T-helper 22 cell (primary cell): ENCODE results near the gene DOCK6.

Source experiments
- DNase-seq: peaks from one replicate; pipeline ENCODE4 v3.0.0-alpha.2; 2020; ENCODE audit warnings: low read depth

Gene DOCK6

DNA sequence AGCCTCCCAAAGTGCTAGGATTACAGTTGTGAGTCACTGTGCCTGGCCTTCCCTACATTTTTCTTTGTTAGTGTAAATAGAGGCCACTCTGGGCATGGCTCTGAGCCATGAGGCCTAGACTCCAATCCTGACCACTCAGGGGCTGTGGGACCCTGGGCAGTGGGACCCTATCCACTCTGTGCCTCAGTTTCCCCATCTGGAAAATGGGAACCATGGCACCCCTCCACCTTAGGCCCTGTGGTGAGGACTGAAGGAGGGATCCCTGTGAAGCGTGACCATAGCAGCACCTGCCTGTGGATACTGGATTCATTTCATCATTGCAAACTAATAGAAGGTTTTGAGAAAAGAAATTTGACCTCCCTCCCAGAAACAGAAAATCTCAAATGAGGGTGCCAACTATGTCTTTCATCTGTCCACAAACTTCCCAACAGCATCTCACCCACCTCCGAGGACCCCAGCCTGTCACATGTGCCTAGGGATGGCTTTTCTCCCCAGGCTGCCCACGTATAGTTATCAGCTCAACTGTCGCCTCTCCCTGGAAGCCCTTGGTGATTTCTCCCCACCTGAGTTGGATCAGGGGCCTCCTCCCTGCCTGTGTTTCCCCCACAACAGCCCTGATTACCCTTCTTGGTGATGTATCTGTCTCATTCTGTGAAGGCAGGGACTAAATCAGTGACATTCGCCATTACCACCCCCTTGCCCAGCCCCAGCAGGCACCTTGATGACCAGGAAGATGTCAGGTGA is 17.3 kb downstream of the DOCK6 start:
- no peak for DNase-seq

DNA sequence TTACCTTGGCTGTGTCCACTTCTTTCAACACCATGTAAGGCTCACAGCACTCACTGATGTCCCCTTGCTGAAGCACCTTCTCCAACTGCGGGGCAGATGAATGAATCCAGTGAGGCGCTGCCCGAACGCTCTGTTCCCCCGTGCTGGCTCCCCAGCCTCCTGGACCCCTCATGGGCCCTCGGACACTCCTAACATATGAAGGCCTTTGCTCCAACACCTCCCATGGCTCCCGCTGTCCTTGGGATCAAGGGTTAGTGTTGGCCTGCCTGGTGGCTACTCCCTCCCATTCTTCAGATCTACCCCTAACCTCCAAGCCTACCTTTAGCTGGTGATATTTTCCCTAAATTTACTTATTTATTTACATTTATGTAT is 18.5 kb downstream of the DOCK6 start:
- no peak for DNase-seq

DNA sequence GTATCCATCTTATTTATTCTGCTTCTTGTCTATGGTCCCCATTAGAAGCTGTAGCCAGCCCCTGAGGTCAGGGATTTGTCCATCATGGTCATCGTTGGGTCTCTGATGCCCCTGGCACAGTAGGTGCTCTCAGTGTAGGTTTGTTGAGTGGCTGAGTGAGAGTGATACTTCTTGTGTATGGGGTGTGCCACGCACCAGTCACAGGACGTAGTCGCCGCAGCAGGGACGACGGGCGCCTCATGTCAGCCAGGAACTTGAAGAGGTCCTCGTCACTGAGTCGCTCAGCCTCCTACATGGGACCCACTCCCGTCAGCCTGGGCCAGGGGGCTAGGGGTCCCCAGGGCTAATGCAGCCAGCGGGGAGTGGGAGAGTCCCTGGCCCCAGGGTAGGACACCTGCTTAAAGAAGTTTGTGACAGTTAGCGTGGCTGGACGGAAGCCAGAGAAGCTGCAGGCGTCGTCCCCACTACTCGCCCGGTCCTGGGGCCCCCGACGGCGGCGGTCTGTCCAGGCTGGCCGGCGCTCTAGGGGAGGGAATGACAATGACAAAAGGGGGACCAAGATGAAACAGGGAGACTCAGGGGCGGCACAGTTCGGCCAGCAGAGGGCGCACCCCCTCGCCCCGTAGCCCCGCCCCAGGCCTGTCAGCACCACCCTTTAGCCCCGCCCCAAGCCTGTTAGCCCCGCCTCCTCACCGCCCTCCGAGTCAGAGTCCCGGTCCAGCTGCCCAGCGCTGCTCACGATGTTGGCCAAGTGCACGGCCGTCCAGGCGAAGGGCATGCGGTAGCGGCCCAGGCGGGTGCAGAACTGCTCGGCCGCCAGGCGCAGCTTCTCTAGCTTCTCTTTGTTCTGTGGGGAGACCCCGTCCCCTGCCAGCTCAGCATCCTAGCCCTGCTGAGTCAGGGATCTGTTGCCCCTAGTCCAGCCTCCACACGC is 19.2 kb downstream of the DOCK6 start:
- peak; percentile 62 for DNase-seq

DNA sequence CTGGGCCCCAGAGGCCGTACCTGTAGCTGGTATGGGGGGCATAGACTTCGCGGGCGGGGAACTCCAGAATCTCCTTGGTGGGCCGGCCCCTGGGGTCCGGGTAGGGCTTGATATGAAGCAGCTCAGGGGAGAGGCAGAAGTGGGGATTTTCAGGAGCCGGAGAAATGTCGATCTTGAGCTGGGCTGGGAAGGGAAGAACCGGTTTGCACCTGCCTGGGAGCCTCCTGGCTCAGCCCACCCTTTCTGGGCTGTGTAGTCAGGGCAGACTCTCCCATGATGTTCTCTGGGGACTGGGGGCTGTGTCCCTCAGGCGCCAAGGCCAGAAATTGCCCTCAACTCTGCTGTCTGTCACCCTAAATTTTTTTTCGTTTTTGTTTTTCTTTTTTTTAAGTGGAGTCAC is 20.3 kb downstream of the DOCK6 start:
- no peak for DNase-seq

DNA sequence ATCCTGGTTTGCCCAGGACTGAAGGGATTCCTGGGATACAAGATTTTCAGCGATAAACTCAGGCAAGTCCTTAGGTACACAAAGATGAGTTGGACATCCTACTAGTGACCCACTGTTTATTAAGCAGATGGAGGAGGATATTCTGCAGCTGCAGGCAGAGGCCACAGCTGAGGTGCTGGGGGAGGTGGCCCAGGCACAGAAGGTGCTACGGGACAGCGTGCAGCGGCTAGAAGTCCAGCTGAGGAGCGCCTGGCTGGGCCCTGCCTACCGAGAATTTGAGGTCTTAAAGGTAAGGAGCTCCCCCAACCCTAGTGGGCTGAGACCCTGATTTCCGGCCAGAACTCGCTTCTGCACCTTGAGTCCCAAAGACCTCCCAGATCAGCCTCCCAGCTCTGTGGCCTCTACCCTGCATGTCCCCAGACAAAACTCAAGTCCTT is 22.3 kb downstream of the DOCK6 start:
- DNase-seq: no peak

DNA sequence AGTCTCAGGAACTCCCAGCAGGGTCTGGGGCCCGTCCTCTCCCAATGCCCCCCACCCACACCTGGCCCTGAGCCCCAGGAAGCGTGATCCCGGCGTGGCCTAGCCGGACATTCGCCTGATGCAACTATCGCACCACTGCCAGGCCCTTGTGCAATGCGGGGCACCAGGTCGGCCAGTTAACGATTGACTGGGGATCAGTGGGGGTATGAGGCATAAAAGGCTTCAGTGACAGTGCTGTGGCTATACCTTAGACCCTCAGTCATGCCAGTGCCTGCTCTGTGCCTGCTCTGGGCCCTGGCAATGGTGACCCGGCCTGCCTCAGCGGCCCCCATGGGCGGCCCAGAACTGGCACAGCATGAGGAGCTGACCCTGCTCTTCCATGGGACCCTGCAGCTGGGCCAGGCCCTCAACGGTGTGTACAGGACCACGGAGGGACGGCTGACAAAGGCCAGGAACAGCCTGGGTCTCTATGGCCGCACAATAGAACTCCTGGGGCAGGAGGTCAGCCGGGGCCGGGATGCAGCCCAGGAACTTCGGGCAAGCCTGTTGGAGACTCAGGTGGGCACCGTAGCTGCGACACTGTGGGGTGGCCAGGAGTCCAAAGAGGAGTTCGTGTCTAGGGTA is 22.8 kb downstream of the DOCK6 start, which contains the start of gene ANGPTL8:
TSS of gene ANGPTL8 (plus strand) at position 243 of the 624 bp plus-strand sequence. CDS start at position 262, 19 bp downstream.
- no peak for DNase-seq

DNA sequence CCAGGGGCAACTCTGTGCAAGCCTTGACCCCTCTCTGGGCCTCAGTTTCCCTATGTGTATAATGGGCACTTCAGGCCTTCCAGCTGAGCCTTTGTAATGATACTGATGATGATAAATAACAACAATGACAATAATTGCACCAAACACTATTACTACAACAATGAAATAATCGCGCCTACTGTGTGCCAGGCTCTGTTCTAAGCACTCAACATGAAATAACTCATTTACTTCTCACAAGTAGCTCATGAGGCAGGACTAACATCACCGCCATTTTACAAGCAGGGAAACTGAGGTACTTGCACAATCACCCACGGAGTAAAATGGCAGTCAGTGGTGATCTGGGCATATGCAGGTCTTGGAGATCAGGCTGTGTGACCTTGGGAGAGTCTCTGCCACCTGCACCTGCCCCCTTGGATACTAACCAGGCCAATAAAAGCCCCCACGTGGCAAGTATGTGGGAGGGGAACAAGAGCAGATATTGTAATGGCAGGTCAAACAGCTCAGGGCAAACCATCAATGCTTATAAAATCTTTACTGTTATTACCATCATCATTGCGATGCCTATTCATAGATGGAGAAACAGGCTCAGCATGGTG is 23.4 kb downstream of the DOCK6 start:
- DNase-seq: no peak

DNA sequence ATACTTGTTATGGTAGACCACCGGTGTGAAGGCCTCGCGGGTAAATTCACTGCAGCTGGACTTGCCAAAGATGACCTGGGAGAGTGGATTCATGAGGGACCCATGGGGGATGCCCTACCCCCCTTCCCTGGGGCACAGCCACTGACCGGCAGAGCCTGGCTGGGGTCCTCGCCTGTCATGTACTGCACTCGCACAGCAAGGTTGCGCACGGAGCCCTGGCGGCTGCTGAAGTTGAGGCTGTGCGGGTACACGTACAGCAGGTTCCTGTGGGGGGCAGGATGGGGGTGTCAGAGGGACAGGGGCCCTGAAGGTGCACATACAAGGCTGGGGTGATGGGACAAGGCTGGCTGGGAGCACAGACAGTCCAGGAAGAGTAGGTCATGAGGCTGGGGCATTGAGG is 24.3 kb downstream of the DOCK6 start:
- no peak for DNase-seq

DNA sequence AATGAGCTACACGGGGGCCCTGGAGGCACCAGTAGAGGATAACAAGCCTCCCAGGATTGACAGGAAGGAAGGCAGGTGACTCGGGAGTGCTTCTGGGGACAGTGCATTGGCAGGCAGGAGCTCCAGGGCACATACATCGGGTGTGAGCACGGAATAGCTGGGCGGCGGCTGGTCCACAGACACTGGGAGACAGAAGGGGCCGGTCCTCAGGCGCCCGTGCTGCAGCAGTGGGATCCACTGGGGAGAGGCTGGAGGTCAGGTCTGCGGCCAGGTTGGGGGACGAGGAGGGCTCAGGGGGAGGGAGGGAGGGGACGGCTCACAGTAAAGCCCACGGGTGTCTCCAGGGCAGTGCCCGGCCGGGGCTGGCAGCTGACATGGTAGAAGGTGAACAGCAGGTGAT is 25.0 kb downstream of the DOCK6 start:
- no peak for DNase-seq

DNA sequence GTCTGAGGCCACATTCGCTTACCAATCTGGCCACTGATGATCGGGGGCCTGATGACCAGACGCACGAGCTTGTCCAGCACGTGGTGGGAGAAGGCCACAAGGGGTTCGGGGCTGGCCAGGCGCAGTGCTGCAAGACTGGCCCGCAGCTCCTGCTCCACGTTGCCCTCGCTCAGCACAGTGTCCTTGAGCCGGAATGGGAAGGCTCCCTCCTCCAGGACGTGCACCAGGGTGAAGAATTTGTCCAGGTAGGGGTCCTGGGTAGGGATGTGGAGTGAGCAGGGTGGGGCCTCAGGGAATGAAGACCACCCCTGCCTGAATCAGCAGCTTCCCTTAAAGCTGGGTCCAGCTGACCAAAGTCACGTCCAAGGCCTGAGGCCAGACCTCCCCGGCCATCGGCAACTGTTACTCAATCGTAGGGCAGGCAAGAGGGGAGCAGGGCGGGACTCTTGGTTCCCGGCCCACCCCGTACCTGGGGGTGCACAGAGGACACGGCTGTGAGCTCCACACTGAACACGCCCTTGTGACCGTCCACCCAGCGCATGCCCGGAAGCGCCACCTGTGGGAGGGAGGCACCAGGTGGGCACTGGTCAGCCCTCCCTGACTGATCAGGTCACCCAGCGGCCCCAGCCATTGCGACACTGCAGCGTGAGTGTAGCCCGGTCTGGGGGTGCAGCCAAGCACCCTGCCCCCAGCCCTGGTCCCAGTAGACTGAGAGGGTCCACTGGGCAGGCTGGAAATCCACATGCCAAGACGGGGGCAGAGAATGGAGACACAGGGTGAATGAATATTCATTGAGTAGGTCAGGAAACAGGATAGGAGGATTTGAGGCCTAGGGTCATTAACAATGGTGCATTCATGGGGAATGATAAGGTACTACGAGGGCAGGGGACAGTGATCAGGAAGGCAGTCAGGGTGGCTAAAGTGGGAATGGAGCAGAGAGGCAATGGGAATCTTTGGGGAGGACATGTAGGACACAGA is 25.7 kb downstream of the DOCK6 start:
- no peak for DNase-seq

DNA sequence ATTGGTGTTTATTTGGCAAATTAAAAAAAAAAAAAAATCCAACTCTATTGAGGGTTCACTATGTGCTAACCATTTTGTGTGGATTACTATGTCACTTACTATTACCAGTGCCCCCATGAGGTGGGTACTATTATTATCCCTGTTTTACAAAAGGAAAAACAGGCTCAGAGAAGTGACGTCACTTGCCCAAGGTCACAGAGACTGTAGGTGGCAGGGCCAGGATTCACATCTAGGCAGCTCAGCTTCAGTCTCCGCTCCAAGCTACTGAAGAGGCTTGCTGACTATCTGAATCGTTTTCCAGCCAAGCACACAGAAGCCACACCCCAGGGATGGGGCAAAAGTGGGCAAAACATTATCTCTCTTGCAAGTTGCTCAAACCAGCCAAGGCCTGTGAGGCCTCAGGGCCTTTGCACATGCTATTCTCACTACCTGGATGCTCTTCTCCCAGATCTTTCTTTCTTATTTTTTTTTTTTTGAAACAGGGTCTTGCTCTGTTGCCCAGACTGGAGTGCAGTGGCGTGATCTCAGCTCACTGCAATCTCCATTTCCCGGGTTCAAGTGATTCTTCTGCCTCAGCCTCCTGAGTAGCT is 27.7 kb downstream of the DOCK6 start:
- no peak for DNase-seq

DNA sequence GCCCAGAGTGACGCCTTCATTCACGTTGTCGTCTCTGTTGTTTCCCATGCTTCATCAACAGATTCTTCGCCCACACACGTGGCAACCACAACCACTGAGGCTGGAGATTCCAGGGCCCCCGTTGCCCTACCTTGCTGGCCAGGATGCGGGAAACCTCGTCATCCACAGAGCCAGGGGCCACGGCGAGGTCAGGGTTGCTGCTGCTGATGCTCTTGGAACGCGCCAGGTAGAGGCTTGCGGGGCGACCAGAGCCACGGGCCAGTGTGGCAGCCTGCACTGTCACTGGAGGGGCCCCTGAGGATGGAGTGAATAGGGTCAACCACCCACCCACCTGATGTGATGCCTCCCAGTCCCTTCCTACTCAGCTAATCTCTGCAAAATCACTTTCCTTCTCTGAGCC is 29.3 kb downstream of the DOCK6 start:
- DNase-seq: no peak

DNA sequence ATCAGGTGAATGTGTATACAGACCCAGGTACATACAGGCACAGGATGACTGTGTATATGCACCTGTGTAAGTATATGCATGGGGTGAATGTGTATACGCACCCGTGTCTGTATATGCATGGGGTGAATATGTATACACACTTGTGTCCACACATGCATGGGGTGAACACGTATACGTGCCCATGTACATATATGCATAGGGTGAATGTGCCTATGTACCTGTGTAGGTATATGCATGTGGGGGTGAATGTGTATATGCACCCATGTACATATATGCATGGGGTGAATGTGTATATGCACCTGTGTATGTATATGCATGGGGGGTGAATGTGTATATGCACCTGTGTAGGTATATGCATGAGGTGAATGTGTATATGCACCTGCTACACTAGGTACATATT is 29.8 kb downstream of the DOCK6 start:
- no peak for DNase-seq

DNA sequence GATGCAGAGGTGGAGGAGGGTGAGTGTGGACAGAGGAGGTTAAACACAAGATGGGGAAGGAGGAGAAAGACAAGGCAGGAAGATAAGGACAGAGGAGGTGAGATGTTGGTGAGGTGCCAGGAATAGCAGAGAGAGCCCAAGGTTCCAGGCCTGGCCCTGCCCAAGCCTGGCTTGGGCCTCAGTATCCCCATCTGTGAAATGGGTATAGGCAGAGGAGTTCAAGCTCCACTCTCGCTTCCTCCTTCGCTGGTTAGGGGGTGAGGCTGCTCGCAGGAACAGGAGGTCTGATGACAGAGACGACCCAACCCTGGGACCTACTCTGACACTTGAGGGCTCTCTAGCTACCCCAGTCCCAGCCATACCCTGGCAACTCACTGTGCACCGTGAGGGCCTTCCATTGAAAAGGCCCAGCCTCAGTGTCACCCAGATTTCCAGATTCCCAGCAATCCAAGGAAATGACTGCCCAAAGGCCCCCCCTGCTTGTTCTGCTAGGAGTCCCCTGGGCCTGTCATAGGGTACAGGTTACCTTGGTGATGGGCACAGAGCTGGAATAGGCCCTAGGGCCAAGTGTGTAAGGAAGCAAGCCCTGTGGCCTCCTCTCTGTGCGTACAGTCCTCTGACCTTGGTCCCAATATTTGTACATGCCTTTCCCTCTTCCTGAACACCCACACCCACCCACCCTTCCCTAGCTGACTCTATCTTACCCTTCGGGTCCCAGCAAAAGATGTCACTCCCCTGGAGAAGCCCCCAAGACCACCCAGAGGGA is 31.5 kb downstream of the DOCK6 start:
- no peak for DNase-seq

DNA sequence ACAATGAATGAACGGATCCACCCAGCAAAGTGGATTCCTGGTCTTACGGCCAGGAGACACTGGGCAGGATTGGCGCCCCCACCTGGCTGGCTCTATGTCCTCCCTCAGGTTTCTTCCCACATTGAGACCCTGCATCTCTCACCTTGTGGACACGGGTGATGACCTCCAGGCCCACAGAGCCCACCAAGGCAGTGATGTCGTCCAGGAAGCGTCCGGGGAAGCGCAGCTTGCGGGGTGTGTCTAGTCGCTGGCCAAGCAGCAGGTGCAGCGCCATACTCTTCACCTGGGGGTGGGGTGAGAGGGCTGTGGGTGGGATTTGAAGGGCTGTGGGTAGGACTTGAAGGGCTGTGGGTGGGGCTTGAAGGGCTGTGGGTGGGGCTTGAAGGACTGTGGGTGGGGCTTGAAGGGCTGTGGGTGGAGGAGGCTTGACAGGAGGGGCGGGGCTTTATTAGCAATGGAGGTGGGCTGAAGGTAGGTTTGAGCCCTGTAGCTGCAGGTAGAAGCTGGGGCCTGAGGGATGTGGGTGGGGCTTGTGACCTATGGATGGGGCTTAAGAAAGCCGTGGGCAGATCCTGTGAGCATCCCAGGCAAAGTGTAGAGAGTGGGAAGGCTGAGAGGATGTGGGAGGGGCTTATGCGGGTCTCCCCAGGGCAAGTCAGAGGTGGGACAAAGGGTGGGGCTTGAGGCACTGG is 35.0 kb downstream of the DOCK6 start:
- no peak for DNase-seq

DNA sequence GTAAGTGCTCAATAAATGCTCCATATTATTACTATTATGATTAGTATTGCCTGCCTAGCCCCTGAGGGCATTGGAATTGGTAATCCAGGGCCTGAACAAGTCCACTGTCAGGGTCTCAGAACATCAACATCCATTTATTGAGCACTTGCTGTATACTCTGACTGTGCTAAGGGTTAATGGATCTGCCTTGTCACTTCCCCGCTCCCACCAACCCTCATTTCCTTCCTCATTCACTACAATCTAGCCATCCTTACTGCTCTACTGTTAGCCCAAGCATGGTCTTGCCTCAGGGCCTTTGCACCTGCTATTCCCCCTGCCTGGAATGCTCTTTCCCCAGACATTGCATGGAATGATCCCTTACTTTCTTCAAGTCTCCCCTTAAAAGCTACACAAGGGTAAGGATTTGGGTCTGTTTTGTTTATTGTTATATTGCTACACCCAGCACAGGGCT is 35.6 kb downstream of the DOCK6 start:
- no peak for DNase-seq

DNA sequence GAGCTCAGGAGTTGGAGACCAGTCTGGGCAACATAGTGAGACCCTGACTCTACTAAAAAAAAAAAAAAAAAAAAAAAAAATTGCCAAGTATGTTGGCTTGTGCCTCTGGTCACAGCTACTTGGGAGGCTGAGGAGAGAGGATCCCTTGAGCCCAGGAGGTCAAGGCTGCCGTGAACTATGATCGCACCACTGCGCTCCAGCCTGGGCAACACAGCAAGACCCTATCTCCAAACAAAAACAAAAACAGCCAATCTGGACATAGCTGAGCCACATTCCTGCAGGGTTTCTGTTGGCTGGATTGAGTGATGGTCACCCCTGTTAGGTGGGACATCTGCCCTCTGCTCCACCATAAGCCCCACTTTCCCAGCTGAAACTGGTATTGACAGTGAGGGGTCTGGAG is 36.5 kb downstream of the DOCK6 start:
- no peak for DNase-seq

DNA sequence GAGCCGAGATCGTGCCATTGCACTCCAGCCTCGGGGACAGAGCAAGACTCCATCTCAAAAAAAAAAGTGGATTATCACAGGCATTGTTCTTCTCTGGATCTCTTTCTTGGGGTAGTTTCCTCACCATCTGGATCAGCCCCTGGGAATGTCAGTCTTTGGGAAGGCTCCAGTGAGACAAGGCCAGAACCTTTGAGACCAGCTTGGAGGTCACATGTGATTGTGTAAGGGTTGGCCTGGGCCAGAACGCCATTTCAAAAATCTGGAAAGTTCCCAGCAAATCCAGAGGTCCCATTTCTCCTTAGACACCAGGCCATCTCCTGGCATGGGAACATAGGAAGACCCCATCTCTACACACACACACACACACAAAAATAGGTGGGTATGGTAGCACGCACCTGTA is 37.2 kb downstream of the DOCK6 start:
- no peak for DNase-seq

DNA sequence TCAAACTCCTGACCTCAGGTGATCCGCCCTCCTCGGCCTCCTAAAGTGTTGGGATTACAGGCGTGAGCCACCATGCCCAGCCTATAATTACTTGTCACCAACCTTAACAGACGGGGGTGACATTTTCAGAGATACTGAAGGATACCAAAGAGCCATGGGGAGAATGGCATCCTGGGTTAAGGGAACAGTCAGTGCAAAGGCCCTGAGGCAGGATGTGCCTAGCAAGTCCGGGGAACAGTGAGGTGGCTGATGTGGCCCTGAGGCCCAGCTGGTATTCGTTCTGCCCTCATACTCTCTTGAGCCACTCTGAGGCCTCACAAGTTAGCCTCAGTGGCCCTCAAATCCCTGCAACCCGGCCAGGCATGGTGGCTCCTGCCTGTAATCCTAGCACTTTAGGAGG is 37.9 kb downstream of the DOCK6 start:
- no peak for DNase-seq
